Epidermal melanocyte (primary cell): Measurements from ENCODE around the gene ASTN2.

Experiments
- DNase-seq: peaks from one replicate; pipeline ENCODE4 v3.0.0; 2011; ENCODE audit warnings: low spot score; ENCODE audit not compliant: insufficient read length

The ASTN2 gene

DNA sequence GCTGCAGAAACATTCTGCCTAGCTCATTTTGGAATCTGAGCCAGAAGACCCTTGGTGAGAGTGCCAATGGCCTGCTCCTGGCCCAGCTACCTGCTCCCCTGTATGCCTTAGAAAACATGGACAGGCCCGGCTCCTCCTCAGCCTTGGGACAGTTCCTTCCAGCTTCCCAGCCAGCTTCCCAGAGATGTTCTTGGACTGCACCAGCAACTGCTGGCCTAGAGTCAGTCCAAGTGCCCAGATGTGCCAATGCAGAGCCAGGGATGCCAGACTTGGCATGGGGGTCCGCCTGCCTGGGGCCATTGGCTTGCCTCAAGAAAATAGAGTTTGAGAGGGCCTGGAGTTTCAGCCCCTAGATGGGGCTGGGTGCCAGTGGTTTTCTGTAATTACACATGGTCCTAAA is 870.0 kb downstream of the ASTN2 start:
- no peak for DNase-seq

GRCh38 chr9:116543731-116544400 is 871.0 kb downstream of the ASTN2 start:
- DNase-seq = no peak

GRCh38 chr9:116541402-116541801 is 873.5 kb downstream of the ASTN2 start:
- DNase-seq = no peak

DNA sequence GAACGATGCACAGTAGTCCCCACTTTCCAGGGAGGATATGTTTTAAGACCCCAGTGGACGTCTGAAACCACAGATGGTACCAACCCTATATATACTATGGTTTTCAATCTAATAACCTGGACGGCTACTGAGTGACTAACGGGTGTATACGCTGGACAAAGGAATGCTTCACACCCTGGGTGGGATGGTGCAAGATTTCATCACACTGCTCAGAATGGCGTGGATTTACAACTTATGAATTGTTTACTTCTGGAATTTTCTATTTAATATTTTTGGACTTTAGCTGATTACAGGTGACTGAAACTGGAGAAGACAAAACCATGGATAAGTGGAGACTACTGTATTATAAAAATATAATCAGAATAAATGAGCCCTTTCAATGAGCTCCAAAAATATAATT is 875.3 kb downstream of the ASTN2 start:
- no peak for DNase-seq

GRCh38 chr9:116525611-116526010 is 889.2 kb downstream of the ASTN2 start:
- no peak for DNase-seq

DNA sequence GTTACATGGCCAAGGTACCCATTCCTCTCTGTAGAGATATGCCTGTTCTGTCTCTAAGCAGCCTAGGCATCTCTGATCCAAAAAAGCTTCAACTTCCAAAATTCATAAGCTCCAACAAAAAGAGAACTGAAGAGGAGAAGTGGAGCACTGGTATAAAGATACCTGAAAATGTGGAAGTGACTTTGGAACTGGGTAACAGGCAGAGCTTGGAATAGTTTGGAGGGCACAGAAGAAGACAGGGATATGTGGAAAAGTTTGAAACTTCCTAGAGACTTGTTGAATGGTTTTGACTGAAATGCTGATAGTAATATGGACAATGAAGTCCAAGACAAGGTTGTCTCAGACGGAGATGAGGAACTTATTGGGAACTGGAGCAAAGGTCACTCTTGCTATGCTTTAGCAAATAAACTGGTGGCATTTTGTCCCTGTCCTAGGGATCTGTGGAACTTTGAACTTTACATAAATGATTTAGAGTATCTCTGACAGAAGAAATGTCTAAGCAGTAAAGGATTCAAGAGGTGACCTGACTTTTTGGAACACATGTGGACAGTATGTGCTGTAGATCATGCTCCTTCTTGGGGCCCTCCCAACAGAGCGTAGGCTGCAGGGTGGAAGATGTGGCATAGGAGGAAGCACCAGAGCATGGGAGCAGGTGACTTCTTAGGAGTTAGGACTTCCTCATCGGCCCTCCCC is 889.9 kb downstream of the ASTN2 start:
- no peak for DNase-seq

- no peak for DNase-seq
These were observed 894.6 kb downstream of the ASTN2 start for GRCh38 chr9:116520218-116520617.

GRCh38 chr9:116516456-116516855 is 898.4 kb downstream of the ASTN2 start:
- DNase-seq = no peak

- DNase-seq = no peak
These were observed 899.3 kb downstream of the ASTN2 start for GRCh38 chr9:116515541-116515940.

DNA sequence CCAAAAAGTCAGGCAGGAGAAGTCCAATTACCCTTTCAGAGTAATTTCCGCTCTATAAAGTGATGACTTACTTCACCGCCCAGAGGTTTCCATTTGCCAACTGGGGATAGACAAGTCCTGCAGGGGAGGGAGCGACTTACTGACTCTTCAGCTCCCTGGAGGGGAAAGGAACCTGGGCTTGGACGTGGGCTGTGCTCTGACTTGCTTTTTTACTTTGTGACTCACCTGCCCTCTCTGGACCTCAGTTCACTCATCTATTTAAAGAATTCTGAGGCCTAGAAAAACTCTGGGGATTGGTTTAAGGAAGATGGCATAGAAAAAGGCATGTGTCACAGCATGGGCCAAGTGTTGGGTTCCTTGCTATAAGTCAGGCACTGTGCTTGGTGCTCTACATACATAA is 908.2 kb downstream of the ASTN2 start:
- no peak for DNase-seq

- DNase-seq = no peak
These were observed 909.9 kb downstream of the ASTN2 start for GRCh38 chr9:116504893-116505480.

GRCh38 chr9:116504081-116504480 is 910.8 kb downstream of the ASTN2 start:
- no peak for DNase-seq

- no peak for DNase-seq
These were observed 912.1 kb downstream of the ASTN2 start for GRCh38 chr9:116502746-116503145.

GRCh38 chr9:116501871-116502270 is 913.0 kb downstream of the ASTN2 start:
- DNase-seq = no peak

DNA sequence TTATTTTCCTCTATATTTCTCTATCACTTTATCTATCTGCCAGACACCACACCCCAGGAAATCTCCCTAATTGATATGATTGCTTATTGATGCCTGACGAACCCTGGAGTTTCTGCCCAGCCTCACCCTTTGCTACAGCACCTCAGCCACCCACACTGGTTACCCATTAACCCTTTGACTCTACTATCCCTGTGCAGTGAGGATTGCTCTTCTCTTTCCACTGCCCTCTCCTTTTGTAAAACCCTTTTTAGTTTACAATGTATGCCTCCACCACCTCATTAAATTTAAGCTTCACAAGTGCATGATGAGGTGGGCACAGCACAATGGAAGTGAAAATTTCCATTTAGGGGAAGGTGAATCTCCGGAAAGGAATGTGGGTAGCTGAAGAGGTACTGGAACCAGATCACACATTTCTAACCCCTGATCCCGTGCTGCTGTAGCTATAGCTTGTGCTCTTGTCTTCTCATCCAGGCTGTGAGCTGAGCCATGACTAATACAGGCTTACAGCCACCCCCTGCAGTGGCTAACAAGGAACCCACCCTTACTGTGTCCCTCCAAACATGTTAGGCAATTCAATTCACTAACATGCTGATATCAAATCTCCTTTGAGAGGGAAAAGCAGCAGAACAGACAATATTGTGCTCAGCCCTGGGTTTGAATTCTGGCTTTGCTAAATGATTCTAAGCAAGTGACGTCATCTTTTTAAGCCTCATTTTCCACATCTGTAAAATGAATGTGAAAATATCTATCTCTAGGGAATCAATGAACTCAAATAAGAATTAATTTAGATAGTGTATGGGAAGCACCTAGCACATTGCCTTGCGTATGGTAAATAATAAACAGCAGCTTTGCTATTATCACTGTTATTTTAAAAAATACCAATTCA is 914.6 kb downstream of the ASTN2 start:
- no peak for DNase-seq

- no peak for DNase-seq
These were observed 915.4 kb downstream of the ASTN2 start for GRCh38 chr9:116499434-116499833.

DNA sequence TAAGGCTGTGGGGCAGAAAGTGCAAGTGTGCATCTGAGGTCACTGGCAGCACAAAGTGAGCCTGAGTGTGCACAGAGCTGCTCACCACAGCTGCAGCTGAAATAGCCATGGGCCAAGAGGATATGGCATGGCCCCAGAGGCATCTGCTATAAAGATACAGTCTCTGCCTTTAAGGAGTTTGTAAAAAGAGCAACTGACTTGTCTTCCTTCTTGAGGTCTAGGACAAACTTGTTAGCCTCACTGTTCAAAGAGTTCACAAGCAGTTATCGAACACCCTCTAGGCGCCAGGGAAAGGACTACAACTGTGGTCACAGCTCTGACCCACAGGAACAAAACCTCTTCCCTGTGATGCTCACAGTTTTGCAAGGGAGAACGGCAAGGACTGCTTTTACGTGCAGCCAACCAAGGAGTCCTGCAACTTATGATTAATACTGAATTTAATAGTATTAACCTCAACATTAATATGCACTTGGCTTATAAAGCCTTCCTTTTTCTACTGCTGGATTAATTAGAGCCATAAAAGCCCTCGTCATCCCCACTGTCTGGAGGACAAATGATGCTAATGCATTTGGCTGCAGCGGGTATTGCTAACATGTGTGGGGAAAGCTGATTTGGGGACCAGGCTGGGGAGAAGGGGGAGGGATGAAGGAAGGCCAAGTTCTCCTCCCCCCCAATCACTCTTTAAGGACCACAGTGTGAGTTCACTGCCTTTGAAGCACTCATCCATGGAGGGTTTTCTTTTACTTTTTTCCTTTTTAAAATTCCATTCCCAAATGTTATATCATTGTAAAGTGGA is 917.6 kb downstream of the ASTN2 start:
- no peak for DNase-seq

DNA sequence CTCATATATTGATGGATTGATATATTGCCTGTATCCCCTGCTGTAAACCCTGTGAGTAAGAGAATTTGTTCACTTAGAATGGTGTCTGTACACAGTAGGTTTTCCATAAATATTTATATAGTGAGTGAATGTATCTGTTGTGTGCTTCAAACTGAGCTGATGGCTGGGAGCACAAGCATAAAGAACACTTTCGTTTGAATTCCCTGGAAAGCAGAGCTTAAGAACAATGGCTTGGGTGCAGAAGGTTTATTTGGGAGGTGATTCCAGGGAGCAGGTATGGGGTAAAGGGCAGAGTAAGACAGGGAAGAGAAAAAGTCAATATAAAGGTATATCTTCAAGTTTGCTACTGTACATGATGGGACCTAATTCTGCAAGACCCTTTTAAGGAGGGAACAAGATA is 918.7 kb downstream of the ASTN2 start:
- no peak for DNase-seq

DNA sequence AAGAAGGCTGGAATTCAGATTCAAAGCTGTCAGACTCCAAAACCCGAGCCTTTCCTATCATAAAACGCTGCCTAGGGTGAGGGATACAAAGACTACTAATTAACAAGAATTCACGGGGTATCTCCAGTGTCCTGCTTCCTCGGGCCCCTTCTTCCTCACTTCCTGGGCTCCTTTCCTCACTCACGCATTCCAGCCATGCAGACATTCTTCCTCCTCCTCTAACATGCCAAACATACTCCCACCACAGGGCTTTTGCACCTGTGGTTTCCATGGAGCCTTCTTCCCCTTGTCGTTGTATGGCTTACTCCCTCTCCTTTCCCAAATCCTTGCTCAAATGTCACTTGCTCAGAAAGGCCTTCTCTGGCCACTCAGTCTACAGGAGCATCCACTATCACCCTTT is 919.1 kb downstream of the ASTN2 start:
- DNase-seq = no peak

DNA sequence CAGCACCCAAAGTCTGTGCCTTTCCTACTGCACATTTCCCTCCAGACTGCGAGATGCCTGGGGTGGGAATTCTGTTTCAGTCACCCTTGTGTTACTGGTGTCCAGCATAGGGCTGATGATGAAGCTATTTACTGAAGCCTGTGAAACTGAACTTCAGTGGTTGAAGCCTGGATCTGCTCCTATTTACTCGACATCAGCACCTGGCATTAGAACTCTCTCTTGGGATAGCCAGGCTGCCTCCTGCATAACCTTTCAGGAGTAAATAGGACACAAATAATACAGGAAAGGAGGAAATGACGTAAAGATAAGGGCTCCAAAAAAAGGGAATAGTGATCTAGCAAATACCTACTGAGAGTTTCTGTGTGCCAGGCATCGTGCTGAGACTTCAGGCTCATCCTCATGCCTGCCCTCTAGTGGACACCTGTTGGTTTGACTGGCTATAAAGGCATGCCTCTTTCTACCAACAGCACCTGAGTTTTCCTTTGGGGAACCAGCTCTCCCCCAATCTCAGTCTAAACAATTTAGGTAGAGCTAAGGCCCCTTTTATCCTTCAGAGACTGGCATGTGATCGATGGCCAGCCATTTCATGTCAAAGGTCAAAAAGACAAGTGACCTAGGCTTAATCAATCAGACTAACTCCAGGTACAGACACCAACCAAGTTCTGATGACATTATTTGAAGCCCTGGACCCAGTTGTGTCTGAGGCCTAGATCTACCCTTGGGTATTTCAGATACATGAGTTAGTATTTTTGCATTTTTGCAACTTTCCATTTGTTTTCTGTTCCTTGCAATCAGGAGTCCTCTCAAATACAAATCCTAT is 919.8 kb downstream of the ASTN2 start:
- DNase-seq = no peak
